C1 segment of cervical spinal cord (tissue), 14 donors: ENCODE data around the gene NDUFA12.
"Not testable (repeated sequence)": the region's sequence is repeated elsewhere in the genome, so short reads cannot be mapped to it uniquely, and the experiment has no call there.

ENCODE experiments used
- DNase-seq, 14 donors: peaks; one replicate each; lab custom pipeline; 2025; lab: John Stamatoyannopoulos, UW

NDUFA12 gene

DNA sequence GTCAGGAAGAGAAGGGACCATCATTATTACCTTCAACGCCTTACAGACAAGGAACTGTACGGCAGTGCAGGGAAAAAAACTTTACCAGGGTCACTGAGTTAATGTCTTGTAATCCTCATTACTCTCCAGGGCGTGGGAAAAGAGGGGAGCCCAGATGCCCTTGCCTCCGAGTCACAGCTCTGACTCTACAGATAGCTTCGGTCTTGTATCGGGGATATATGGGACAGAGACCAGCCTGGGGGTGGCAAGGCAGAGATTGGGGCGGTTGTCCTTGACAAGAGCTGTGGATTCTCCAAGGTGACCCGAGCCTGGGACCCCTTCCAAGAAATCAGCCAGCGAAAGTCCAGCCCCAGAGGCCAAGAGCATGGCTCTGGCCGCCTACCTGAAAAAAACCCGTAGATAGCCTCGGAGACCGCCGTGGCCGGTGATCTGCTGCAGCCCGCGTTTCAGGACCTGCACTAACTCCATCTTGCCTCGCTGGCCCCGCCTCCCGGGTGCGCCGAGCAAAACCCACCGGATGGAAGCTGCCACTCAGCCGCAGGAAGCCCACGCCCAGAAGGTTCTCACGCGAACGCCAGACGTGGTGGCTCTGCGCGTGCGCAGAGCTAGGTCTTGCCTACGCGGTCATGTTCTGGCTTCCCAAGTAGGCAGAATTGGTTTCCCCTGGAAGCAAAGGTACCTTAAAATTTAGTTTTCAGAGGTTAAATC, at the start of gene NDUFA12:
TSS of gene NDUFA12 (minus strand) at position 485 of the 708 bp plus-strand sequence. CDS start at position 468, 17 bp downstream.
- DNase-seq: peak; percentile 45 to 95 (median 89)

GRCh38 chr12:95051241-95051640, 47.7 kb upstream of the NDUFA12 start:
- DNase-seq: no peak

GRCh38 chr12:95037906-95038305, 34.4 kb upstream of the NDUFA12 start:
- no peak for DNase-seq

GRCh38 chr12:95034750-95035149, 31.3 kb upstream of the NDUFA12 start:
- no peak for DNase-seq

- DNase-seq: no peak
Measured at GRCh38 chr12:95022477-95022876, 19.0 kb upstream of the NDUFA12 start.

GRCh38 chr12:95017482-95017881, 14.0 kb upstream of the NDUFA12 start:
- DNase-seq: no peak

DNA sequence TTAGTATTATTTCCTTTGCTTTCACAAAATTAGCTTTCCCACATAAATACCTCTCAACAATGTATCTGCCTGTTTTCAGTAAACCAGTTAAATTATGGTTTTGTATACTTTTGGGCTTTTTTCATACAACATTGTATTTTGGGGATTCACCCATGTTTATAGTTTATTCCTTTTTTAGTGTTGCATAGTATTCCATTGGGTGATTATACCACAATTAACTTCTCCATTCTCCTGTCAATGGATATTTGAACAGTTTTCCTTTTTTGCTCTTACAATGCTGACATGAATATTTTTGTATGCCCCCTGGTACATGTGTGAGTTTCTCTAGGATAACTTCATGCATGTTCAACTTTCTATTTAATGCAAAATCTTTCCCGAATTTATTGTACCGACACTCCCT, 12.6 kb upstream of the NDUFA12 start:
- no peak for DNase-seq

DNA sequence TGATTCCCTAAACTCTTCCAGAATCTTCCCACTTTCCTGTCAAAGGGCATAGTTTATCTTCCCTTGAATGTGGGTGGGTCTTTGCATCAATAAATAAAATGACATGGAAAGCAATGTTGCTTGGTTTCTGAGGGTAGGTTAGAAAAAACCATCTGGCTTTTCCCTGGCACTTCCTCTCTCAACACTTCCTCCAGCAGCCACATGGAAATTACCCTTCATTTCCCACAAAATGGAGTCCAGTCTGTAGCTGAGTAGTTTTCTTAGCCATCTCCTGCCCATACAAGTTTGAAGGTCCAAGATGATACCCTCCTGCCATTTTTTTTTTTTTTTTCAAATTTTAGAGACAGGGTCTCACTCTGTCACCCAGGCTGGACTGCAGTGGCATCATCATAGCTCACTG, 11.1 kb upstream of the NDUFA12 start:
- no peak for DNase-seq

DNA sequence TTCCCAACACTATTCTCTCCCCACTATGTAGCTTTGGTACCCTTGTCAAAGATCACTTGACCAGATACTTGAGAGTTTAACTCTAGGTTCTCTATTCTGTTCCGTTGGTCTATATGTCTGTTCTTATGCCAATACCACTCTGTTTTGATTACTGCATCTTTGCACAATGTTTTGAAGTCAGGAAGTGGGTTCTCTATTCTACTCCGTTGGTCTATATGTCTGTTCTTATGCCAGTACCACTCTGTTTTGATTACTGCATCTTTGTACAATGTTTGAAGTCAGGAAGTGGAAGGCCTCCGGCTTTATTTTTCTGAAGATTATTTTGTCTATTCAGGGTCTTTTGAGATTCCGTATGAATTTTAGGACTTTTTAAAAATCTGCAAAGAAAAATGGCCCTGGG, 2.7 kb upstream of the NDUFA12 start:
- DNase-seq: no peak

DNA sequence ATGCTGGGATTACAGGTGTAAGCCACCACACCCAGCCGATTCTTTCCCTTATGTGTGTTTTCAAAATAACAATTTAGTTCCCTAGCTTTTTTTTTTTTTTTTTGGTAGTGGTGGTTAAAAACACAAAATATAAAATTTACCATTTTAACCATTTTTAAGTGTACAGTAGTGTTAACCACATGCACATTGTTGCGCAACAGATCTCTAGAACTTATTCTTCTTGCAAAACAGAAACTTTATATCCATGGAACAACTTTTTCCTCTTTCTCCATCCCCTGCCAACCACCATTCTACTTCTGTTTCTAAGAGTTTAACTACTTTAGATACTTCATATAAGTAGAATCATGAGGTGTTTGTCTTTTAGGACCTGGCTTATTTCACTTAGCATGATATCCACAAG, 1.1 kb upstream of the NDUFA12 start:
- DNase-seq: no peak

DNA sequence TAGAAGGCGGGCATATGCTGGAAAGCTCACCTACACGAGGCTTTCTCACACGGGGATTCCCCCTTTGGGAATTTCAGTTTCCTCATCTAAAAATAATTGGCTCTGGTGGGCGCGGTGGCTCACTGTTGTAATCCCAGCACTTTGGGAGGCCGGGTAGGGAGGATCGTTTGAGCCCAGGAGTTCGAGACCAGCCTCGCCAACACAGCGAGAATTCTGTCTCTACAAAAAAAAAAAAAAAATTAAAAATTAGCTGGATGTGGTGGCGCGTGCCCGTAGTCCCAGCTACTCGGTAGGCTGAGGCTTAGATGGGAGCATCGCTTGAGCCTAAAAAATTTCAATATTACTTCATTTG, 400 bp upstream of the NDUFA12 start:
- no peak for DNase-seq

DNA sequence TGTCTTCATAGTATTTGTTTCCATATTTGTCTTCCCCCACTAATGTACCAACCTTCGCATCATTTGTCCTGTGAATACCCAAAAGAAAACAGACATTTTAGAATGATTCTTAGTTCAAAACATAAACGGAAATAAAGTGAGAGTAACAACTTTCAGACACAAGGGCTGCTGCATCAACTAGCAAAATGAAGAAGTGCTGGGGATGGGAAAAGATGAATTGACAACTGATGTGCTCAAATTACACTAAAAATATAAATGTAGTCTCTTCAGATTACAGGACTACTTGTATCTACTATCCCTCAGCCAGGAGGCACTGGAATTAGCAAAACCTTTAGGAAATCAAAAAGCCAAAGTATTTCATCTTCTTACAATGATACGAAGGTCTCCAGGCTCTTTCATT, 743 bp downstream of the NDUFA12 start:
- no peak for DNase-seq

DNA sequence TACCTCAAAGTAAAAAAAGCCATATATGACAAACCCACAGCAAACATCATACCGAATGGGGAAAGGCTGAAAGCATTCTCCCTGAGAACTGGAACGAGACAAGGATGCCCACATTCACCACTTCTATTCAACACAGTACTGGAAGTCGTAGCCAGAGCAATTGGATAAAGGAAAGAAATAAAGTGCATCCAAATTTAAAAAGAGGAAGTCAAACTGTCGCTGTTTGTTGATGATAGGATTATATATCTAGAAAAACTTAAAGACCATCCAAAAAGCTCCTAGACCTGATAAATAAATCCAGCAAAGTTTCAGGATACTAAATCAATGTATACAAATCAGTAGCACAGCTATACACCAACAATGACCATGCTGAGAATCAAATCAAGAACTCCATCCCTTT, 5.2 kb downstream of the NDUFA12 start:
- no peak for DNase-seq

- DNase-seq: no peak
Measured at GRCh38 chr12:94997726-94998125, 5.8 kb downstream of the NDUFA12 start.

DNA sequence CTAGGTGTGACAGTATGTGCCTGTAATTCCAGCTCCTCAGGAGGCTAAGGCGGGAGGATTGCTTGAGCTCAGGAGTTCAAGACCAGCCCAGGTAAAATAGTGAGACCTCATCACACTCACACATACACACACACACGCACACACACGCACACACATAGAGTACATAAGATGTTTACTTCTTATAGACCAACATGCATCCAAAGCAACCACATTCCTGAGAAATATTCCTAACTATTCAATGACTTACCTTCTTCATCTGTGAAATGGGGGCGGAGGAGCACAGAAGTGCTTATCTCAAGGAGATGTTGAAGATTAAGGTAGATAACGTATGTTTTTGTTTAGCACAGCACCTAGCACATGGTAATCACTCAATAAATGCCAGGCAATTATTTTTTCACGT, 6.4 kb downstream of the NDUFA12 start:
- DNase-seq: no peak

DNA sequence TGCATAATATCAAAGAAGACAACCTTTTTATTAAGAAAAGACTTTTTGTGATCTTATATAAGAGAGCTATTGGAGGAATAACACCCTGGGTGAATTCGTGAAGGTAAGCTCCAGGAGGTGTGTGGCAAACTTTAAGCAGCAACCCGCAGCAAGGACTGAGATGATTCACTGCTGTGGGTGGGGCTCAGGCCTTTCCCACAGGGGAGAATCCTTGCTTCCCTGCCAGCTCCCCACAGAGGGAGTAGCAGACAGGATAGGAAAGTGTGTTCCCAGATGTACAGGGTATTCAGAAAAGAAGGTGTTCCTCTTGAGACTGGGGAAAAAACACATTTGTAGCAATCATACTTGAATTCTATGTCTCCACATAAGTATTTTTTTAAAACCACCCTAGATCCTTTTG, 9.2 kb downstream of the NDUFA12 start:
- no peak for DNase-seq

- DNase-seq: not testable (repeated sequence)
Measured at GRCh38 chr12:94993855-94994254, 9.6 kb downstream of the NDUFA12 start.

DNA sequence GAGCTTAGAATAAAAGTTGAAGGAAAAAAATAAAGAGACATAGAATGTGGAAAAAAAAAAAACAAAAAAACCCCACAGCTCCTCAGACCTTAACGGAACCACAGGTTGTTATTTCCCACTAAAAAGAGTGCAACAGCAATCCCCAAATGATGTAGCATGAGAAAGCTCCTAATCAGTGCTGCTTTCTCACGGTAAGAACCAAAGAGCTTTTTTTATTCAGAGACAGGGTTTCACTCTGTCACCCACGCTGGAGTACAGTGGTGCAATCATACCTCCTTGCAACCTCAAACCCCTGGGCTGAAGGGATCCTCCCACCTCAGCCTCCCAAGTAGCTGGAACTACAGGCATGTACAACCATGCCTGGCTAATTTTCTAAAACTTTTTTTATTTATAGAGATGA, 13.3 kb downstream of the NDUFA12 start:
- no peak for DNase-seq

GRCh38 chr12:94988471-94988870, 15.0 kb downstream of the NDUFA12 start:
- no peak for DNase-seq

- no peak for DNase-seq
Measured at GRCh38 chr12:94987801-94988200, 15.7 kb downstream of the NDUFA12 start.

DNA sequence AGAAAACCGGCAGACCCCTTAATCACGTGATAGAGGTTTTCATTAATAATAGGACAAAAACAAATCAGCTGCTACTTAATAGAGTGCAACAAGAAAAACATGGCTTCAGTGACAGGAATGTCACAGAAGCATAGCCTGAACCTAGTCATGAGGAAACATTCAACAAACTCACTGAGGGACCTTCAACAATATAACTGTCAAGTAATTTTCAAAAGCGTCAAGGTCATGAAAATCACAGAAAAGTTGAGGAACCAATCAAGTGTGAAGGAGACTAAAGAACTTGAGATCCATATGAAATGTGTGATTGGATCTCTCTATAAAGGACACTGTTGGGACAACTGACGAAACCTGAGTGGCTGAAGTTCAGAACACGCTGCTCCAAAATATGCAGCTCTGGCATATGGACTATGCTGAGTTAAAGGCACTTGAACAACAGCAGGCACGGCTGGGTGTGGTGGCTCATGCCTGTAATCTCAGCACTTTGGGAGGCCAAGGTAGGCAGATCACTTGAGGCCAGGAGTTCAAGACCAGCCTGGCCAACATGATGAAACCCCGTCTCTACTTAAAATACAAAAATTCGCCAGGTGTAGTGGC, 16.3 kb downstream of the NDUFA12 start:
- DNase-seq: no peak

GRCh38 chr12:94985099-94985498, 18.4 kb downstream of the NDUFA12 start:
- DNase-seq: not testable (repeated sequence)

DNA sequence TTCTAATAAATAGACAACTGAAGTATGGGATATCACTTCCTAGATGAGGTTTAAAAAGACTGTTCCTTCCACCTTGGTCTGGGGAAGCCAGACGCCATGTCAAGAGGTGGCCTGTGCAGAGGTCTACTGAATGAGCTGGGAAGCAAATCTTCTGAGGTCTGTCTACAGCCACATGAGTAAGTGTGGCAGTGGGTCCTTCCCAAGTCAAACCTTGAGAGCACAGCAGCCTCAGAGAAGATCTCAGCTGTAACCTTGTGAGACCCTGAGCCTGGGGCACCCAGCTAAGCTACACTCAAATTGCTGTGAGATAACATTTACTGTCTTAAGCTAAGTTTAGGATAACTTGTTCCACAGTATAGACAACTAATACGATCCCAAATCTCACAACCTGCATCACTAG, 20.2 kb downstream of the NDUFA12 start:
- DNase-seq: no peak

DNA sequence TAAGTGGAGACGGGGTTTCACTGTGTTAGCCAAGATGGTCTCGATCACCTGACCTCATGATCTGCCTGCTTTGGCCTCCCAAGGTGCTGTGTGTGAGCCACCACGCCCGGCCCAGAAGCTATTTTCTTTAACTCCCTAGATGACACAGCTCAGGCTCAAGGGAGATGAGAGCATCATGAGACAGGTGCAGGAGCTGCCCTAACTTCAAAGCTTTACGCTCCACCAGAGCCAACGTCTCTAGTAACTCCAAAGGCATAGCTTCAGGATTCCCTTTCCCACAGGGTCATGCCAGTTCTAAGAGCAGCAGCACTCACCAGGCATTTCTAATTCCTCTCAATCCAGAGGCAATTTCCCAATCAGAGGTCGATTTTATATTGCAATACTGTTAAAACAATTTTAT, 21.0 kb downstream of the NDUFA12 start:
- DNase-seq: no peak
